ACHN (cell line): ENCODE measurements around the gene ZNF689.

Experiments
- DNase-seq: peaks from one replicate; pipeline ENCODE4 v3.0.0-alpha.2; 2015
- in situ Hi-C: cut with HindIII; loops from 2 replicates; pipeline ENCODE4 v1.10.0; 2017; ENCODE audit warnings: low sequenced_read_pairs, low pct_ligation_motif_present, low pct_unique_long_range_greater_than_20kb

The ZNF689 gene

DNA sequence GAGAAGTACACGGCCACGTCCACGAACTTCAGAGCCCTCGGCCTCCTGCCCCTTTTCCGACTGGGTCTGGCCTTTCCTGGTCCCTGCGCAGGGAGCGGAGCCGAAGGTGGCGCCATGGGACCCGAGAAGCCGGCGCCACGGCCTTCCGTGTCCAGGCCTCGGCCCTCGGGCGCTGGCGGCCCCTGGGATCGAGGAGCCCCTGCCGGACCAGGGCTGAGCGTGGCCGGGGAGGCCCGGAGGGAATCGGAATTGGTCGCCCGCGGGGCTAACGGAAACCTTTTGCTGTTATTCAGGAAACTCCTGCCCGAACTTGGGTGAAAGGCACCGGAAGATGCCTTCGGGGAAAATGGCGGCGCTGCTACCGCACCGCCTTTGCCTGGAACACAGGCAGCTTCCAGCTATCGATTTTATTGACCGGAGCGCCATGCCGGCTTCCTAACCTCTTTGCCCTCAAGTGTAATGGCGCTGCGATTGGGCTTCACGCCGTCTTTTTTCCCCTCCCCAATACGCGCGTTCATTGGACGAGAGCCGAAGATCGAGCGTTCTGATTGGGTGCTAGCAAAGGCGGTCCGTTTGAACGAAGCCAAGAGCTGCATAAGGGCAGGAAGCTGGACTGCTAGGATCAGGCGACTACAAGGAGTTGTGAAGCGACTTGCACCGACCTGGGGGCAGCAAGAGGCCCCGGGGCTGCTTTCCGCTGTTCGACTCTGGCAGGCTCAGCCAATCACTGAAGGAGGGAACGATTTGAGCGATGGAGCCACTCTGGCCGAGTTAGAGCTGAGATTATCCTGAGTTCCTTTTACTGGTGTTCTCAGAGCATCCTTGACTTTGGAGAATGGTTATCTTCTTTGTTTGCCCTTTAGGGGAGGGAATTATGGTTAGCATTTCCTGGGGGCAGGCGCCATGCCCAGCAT, at the start of gene ZNF689:
Gene ZNF689 (minus strand): TSS at position 464 of the 914 bp plus-strand sequence. CDS start 348 bp downstream, at position 116.
- DNase-seq, result peak; percentile 99
- in situ Hi-C loops, result no loop called here

DNA sequence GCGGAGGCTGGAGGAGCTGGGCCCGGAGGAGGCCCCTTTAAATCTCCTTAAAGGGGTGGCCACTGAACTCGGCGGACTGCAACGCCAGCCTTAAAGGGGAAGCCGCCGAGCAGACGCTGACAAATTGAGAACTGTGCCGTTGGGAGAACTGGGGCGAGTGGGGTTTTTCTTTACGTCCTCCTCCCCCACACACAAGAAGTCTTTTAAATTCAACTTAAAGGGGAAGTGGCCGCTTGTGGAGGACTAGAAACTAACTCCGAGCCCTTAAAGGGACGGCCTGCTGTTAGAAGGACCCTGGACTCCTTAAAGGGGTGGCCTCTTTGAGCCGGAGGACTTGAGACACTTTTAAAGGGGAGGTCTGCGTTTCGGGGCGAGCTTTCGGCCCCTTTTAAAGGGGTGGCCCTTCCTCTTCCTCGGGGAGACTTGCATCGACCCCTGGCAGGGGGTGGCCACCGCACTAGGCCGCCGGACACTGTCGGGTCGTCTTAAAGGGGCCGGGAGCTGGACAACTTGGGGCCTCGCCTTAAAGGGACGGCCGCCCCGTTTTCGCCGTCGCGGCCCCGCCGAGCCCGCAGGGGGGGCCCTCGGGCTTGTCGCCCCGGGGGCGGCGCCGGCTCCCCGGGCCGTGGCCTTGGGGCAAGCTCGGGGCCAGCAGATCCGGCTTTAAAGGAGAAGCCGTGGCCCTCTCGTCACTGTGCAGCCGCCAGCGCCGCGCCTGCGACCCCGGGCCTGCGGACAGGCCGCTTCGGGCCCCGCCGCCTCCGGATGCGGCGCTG, 48.7 kb upstream of the ZNF689 start:
- in situ Hi-C loops, result no loop called here
- peak; percentile 99 for DNase-seq

DNA sequence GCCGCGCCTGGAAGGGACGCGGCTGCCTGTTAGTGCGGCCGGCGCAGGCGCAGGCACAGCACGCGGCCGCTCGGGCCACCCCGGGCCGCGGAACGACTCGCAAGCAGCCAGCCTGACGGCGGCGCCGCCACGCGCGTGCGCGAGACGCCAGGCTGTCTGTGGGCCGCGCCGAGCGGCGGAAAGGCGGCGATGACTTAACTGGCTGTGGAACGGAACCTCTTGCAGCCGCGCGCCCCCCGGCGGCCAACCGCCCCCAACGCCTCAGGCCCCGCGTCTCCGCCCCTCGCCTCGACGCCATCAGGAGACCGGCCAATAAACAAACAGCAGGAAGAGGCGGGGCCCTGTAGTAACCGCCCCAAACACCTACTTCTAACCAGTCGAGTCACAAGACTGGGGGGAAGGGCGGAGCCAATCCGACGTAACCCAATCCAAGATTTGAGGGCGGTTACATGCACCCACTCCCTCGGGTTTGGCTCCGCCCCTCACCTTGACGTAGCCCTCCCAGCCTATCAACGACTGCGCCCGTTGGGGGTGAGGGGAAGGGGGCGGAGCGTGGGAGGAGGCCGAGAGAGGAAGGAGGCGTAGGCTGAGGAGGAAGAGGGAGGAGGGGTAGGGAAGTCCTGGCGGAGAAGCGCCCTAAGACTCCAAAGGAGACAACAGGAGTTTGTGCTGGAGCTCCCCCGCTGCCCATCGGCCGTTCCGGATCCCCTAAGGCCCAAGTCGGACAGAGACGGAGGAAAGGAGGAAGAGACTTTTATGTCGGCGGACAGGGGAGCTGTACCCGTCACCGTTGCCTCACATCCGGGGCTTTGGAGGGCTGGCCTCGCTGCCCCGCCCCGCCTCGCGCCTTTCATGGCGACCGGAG, 47.9 kb upstream of the ZNF689 start, which contains the start of gene FBRS:
Gene FBRS (plus strand): TSS at position 566 of the 865 bp plus-strand sequence. CDS start 1,088 bp downstream, outside the sequence.
- DNase-seq, result peak; percentile 100
- in situ Hi-C loops, result no loop called here

DNA sequence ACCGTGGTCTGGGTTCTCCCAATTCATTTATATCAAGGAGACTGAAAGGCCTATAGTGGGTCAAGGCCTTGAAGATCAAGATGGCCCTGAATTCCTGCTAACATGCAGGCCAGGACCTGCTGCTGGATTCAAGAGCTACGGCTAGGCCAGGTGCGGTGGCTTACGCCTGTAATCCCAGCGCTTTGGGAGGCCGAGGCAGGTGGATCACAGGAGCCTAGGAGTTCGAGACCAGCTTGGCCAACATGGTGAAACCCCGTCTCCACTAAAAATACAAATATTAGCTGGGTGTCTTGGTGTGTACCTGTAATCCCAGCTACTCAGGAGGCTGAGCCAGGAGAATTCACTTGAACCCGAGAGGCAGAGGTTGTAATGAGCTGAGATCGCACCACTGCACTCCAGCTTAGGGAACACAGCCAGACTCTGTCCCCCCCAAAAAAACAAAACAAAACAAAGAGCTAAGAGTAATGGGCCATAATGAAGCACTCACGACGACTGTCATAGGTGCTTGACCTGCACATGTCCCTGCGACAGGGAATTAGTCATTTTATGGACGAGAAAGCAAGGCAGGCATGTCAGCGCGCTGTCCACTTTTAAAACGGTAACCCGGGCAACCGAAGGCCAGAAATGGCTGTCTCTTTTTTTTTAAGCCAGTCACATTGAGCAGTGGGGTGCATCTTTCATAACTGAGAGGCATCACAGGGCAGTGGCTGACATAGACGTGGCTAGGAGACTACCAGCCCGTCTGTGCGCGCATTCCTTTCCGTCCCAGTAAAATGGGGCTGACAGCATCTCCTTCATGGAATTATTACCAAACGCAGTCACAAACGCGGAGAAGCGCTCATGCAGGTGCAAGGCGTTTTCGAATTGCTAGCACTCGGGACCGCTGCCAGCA, 47.0 kb upstream of the ZNF689 start:
- in situ Hi-C loops, result no loop called here
- DNase-seq, result no peak

GRCh38 chr16:30656388-30656787, 46.2 kb upstream of the ZNF689 start:
- in situ Hi-C loops, result no loop called here
- no peak for DNase-seq

GRCh38 chr16:30655815-30656347, 45.7 kb upstream of the ZNF689 start:
- in situ Hi-C loops, result no loop called here
- no peak for DNase-seq

GRCh38 chr16:30654856-30655255, 44.7 kb upstream of the ZNF689 start:
- DNase-seq, result no peak
- in situ Hi-C loops, result no loop called here

- in situ Hi-C loops, result no loop called here
- DNase-seq, result no peak
Observed at GRCh38 chr16:30652718-30653117, 42.5 kb upstream of the ZNF689 start.

DNA sequence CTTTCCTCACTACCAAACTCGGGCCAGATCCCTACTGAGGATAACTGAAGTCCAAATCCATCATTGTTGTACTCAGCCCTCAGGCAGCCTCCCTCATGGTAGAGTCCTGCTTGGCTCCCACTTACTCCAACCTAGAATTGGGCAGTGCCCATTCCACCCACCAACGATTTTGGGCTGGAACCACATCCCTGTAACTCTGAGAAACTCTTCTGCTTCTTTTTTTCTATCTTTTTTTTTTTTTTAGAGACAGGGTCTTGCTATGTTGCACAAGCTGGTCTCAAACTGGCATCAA, 41.8 kb upstream of the ZNF689 start:
- no peak for DNase-seq
- in situ Hi-C loops, result no loop called here

DNA sequence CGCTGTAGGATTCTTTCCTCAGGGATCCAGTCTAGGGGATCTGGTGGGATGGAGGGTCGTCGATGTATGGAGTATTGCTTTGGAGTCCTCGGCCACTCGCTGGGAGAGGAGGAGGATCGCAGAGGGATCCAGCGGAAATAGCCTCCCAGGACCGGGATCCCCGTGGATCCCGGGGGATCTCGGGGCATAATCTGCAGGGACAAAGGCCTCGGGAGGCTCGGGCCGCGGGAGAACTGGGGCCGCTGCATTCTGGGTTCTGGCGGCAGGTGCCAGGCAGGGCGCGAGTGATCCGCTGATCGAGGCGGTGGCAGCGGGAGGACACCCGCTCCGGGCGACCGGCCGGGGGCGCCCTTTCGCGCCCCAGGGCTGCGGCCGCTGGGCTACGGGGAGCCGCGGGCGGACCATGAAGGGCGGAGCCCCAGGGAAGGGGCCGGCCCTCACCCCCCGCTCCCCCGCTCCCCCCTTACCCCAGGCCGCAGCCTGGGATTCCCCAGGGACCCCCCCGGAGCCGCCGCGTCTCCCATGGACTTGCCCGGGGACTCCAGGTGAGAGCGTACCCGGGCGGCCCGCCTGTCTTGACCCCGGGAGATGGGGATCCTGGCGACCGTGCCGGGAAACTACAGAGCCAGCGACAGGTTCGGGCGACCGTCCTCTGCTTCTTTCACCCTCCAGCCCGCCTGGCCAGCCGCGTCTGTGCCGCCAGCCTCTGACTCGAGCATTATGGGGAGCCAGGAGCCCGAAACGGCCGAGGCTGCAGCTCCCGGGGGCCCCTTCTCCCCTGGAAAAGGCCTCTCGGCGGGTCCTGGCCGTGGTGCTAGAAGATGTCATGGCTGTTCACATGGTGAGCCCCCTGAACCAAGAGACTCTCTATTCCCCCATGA, 41.2 kb upstream of the ZNF689 start:
- DNase-seq, result peak; percentile 85
- in situ Hi-C loops, result no loop called here

- in situ Hi-C loops, result no loop called here
- peak; percentile 100 for DNase-seq
Observed at GRCh38 chr16:30650369-30651123, 40.4 kb upstream of the ZNF689 start, which contains the start of gene PRR14. Gene PRR14 (plus strand): TSS chr16:30650960. CDS start chr16:30651646, 686 bp downstream.

- DNase-seq, result no peak
- in situ Hi-C loops, result no loop called here
Observed at GRCh38 chr16:30649725-30650368, 39.7 kb upstream of the ZNF689 start.

- in situ Hi-C loops, result no loop called here
- DNase-seq, result no peak
Observed at GRCh38 chr16:30647274-30647571, 37.0 kb upstream of the ZNF689 start.

- no peak for DNase-seq
- in situ Hi-C loops, result no loop called here
Observed at GRCh38 chr16:30645727-30646126, 35.5 kb upstream of the ZNF689 start.

DNA sequence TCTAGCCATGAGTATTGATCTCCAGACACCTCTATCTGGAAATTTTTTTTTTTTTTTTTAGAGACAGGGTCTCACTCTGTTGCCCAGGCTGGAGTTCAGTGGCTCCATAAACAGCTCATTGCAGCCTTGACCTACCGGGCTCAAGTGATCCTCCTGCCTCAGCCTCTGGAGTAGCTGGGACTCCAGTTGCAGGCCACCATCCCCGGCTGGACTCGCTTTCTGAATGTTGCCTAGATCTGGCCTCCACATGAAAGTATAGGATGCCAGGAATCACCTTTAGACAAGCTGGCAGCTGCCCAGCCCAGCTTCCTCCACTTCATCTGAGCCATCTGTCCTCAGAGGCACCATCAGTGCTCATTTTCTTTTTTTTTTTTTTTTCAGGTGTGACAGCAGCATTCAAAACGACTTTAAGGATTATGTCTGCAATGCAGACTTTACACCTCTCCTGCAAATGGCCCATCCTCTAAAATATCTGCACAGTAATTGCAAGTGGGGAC, 34.2 kb upstream of the ZNF689 start:
- in situ Hi-C loops, result no loop called here

More for the DNA sequence above, 34.2 kb upstream of the ZNF689 start:
- DNase-seq, result no peak
